GM04504 (cell line): Measurements from ENCODE around the gene MFF.
"Not testable (repeated sequence)": the region's sequence is repeated elsewhere in the genome, so short reads cannot be mapped to it uniquely, and the experiment has no call there.

Experiments used
- DNase-seq: peaks from one replicate; pipeline ENCODE4 v3.0.0-alpha.2; 2012; ENCODE audit warnings: low read depth

The MFF gene

GRCh38 chr2:227377467-227378351 lies 52.7 kb downstream of the MFF start:
- no peak for DNase-seq

GRCh38 chr2:227378371-227378782 lies 53.3 kb downstream of the MFF start:
- DNase-seq, result peak; percentile 15

- DNase-seq, result no peak
Observed at GRCh38 chr2:227379095-227379494, 54.0 kb downstream of the MFF start, which contains the start of gene TM4SF20. Gene TM4SF20 (minus strand): TSS chr2:227379306. CDS start chr2:227379268, 38 bp downstream.

- not testable (repeated sequence) for DNase-seq
Observed at GRCh38 chr2:227382241-227382835, 57.3 kb downstream of the MFF start.

- DNase-seq, result no peak
Observed at GRCh38 chr2:227383686-227384085, 58.6 kb downstream of the MFF start.

- no peak for DNase-seq
Observed at GRCh38 chr2:227386630-227387029, 61.6 kb downstream of the MFF start.

- not testable (repeated sequence) for DNase-seq
Observed at GRCh38 chr2:227387583-227387982, 62.5 kb downstream of the MFF start, which contains the start of gene SCYGR1. Gene SCYGR1 (minus strand): TSS chr2:227387949. CDS start chr2:227387949, 0 bp downstream.

- DNase-seq, result peak; percentile 77
Observed at GRCh38 chr2:227388537-227389011, 63.5 kb downstream of the MFF start.

- DNase-seq, result no peak
Observed at GRCh38 chr2:227389231-227389630, 64.2 kb downstream of the MFF start.

- no peak for DNase-seq
Observed at GRCh38 chr2:227389661-227390060, 64.6 kb downstream of the MFF start.

- no peak for DNase-seq
Observed at GRCh38 chr2:227390468-227391256, 65.6 kb downstream of the MFF start.

- no peak for DNase-seq
Observed at GRCh38 chr2:227394401-227394800, 69.3 kb downstream of the MFF start.

GRCh38 chr2:227395556-227395955 lies 70.5 kb downstream of the MFF start:
- DNase-seq, result no peak

- DNase-seq, result no peak
Observed at GRCh38 chr2:227397562-227397961, 72.5 kb downstream of the MFF start.

- DNase-seq, result no peak
Observed at GRCh38 chr2:227398684-227399670, 73.9 kb downstream of the MFF start.

- DNase-seq, result no peak
Observed at GRCh38 chr2:227401550-227401949, 76.5 kb downstream of the MFF start.

- DNase-seq, result no peak
Observed at GRCh38 chr2:227402321-227402720, 77.3 kb downstream of the MFF start.

- no peak for DNase-seq
Observed at GRCh38 chr2:227402959-227403358, 77.9 kb downstream of the MFF start.

- no peak for DNase-seq
Observed at GRCh38 chr2:227404585-227405271, 79.7 kb downstream of the MFF start.
